HCT116 (cell line): ENCODE results near the gene NFIA.

Experiments
- ATF3 ChIP-seq: IDR thresholded peaks from 2 replicates; pipeline ENCODE4 v1.6.1; 2012
- CEBPB ChIP-seq: IDR thresholded peaks from 2 replicates; pipeline ENCODE4 v1.6.1; 2012; ENCODE audit warnings: low read depth
- CTCF ChIP-seq, 3 experiments: fragments of 200-600 bp in 1 of 3; sonication (generic) in 1 of 3; IDR thresholded peaks in 2 of 3; conservative IDR thresholded peaks in 1 of 3; 2 replicates each; pipeline ENCODE4 v1.5.1; 2012 to 2017; ENCODE audit warnings: low read depth in 2 of 3, low read length in 2 of 3, antibody characterized with exemption in 1 of 3, borderline replicate concordance in 1 of 3, control low read depth in 1 of 3, mild to moderate bottlenecking in 1 of 3, mixed read lengths in 1 of 3, mixed run types in 1 of 3, moderate library complexity in 1 of 3; ENCODE audit not compliant: insufficient read depth in 1 of 3
- ELF1 ChIP-seq: IDR thresholded peaks from 2 replicates; pipeline ENCODE4 v1.6.1; 2012; ENCODE audit warnings: low read depth, borderline replicate concordance
- EZH2 ChIP-seq: fragments of 200-600 bp; sonication (generic); IDR thresholded peaks from 2 replicates; pipeline ENCODE4 v1.6.1; 2017; ENCODE audit warnings: antibody characterized with exemption, mixed run types
- EZH2phosphoT487 ChIP-seq: fragments of 200-600 bp; IDR thresholded peaks from 2 replicates; pipeline ENCODE4 v1.6.1; 2018; ENCODE audit warnings: antibody characterized with exemption, borderline replicate concordance
- JUND ChIP-seq: IDR thresholded peaks from 2 replicates; pipeline ENCODE4 v1.6.1; 2012
- MAX ChIP-seq: IDR thresholded peaks from 2 replicates; pipeline ENCODE4 v1.6.1; 2012
- POLR2A ChIP-seq: IDR thresholded peaks from 2 replicates; pipeline ENCODE4 v1.7.0; 2011; ENCODE audit warnings: borderline replicate concordance; ENCODE audit not compliant: insufficient read depth, insufficient read length; ENCODE audit errors: extremely low read depth
- POLR2AphosphoS5 ChIP-seq: IDR thresholded peaks from 2 replicates; pipeline ENCODE4 v1.6.1; 2011; ENCODE audit warnings: mild to moderate bottlenecking, low read depth, low read length, moderate library complexity
- SP1 ChIP-seq: IDR thresholded peaks from 2 replicates; pipeline ENCODE4 v1.6.1; 2012; ENCODE audit warnings: low read depth
- TCF7L2 ChIP-seq: IDR thresholded peaks from 2 replicates; pipeline ENCODE4 v1.7.0; 2011; ENCODE audit warnings: borderline replicate concordance, inconsistent platforms; ENCODE audit not compliant: insufficient read depth, insufficient read length; ENCODE audit errors: extremely low read depth
- YY1 ChIP-seq: IDR thresholded peaks from 2 replicates; pipeline ENCODE4 v1.6.1; 2011; ENCODE audit warnings: low read length, low read depth, moderate library complexity, mild to moderate bottlenecking; ENCODE audit not compliant: insufficient replicate concordance; ENCODE audit errors: extremely low read depth
- ZNF274 ChIP-seq: fragments of 200-500 bp; sonication (Bioruptor generic); IDR thresholded peaks from 2 replicates; pipeline ENCODE4 v1.6.1; 2014; ENCODE audit warnings: mild to moderate bottlenecking, low read depth, low read length, inconsistent platforms

GRCh38 chr1:61210435-61211154 is 128.2 kb downstream of the NFIA start:
- TF ChIP-seq CTCF (IDR thresholded peaks at IDR 0.05 in 2 of 3, conservative IDR thresholded peaks at IDR 0.05 in 1 of 3; ENCODE audit: borderline replicate concordance in 1 of 3, insufficient read depth in 1 of 3, low read depth in 2 of 3, low read length in 2 of 3) (0 out of 6 replicates have a peak, but pooled peaks of 2 of the 3 experiments have one; percentile 22 to 23), EZH2 (no peak), ATF3 (no peak), JUND (no peak), MAX (no peak), POLR2A (no peak), YY1 (no peak), ELF1 (no peak), POLR2AphosphoS5 (no peak), EZH2phosphoT487 (no peak), CEBPB (no peak), ZNF274 (no peak), TCF7L2 (no peak), SP1 (no peak)
